ENCODE results near the gene DRD2. TPM values are rescaled to one million over a fixed set of nuclear protein-coding genes. Genes with fewer than 3 reads are reported as not detected.

The DRD2 gene
- total RNA-seq, 1 experiment from 2014 or later, result 0.28 TPM

DNA sequence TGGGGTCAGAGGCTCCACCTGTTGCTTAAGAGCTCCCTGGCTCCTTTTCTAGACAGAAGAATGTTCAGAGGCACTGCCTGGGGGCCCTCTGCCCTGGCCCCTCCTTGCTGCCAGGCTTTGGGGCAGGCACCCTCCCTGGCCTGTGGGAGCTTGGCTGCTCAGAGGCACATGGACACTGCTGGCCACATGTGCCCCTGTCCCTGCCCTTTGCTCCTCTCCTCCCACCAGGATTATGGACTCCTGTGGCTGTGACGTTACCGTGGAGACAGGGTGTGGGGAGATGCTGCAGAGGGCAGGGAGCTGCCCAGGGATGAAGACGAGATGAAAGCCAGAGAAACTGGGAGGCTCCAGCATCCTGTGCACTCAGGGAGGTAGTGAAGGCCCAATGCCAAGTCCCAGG is 14.7 kb downstream of the DRD2 start:
- no peaks in the 10 kb centered on the region for H3K27me3 Mint-ChIP-seq (ENCODE audit: insufficient read depth, unreplicated experiment)
- DNase-seq (ENCODE audit: unreplicated experiment), result no peak
- TF ChIP-seq, protein P1, sequence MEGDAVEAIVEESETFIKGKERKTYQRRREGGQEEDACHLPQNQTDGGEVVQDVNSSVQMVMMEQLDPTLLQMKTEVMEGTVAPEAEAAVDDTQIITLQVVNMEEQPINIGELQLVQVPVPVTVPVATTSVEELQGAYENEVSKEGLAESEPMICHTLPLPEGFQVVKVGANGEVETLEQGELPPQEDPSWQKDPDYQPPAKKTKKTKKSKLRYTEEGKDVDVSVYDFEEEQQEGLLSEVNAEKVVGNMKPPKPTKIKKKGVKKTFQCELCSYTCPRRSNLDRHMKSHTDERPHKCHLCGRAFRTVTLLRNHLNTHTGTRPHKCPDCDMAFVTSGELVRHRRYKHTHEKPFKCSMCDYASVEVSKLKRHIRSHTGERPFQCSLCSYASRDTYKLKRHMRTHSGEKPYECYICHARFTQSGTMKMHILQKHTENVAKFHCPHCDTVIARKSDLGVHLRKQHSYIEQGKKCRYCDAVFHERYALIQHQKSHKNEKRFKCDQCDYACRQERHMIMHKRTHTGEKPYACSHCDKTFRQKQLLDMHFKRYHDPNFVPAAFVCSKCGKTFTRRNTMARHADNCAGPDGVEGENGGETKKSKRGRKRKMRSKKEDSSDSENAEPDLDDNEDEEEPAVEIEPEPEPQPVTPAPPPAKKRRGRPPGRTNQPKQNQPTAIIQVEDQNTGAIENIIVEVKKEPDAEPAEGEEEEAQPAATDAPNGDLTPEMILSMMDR (IDR thresholded peaks at IDR 0.05; ENCODE audit: unreplicated experiment), result no peak
- BruUV-seq (replicated peaks), result no TSS peak
- H3K9me3 Mint-ChIP-seq (ENCODE audit: unreplicated experiment), result no peaks in the 10 kb centered on the region
- no peak overlapping the region for H3K4me3 Mint-ChIP-seq (ENCODE audit: unreplicated experiment)
- no peak overlapping the region for H3K27ac Mint-ChIP-seq (ENCODE audit: low read depth, unreplicated experiment)
- POLR2A ChIA-PET, result no interaction called here
- intact Hi-C loops (cut with micrococcal nuclease), result no loop called here
- H3K4me1 Mint-ChIP-seq (ENCODE audit: insufficient read depth, unreplicated experiment), result peaks cover under 1% of the 10 kb centered on the region
- H3K36me3 Mint-ChIP-seq (ENCODE audit: insufficient read depth, unreplicated experiment), result no peaks in the 10 kb centered on the region
- CTCF ChIA-PET, result no interaction called here

DNA sequence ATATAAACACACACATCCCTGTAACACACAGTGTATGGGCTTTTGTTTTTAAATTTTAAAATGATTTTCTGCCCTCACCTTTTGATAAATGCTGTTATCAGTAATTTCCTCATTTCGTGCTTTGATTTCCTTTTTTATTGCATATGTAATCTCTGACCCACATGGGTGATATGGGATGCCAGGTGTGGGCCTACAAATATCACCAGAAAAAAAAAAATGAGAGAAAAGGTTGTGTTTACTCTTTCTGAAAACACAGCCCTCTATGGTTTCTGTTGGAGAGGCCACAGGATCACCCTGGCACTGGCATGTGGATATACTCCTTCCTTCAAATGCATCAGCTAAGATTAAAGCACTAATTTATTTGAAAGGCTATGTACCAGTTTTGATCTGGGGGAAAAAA is 17.0 kb downstream of the DRD2 start:
- no peaks in the 10 kb centered on the region for H3K9me3 Mint-ChIP-seq (ENCODE audit: unreplicated experiment)
- H3K4me1 Mint-ChIP-seq (ENCODE audit: insufficient read depth, unreplicated experiment), result no peaks in the 10 kb centered on the region
- ChIA-PET POLR2A (interaction anchor here (0.6 kb wide), 1 partner anchor 10 kb away, joined by 3 read pairs; no protein-coding TSS in a partner anchor), CTCF (interaction anchor here (0.9 kb wide), 1 partner anchor 152 kb away, joined by 3 read pairs; no protein-coding TSS in a partner anchor)
- intact Hi-C loops (cut with micrococcal nuclease), result no loop called here
- no peak overlapping the region for H3K4me3 Mint-ChIP-seq (ENCODE audit: unreplicated experiment)
- H3K27me3 Mint-ChIP-seq (ENCODE audit: insufficient read depth, unreplicated experiment), result no peaks in the 10 kb centered on the region
- no TSS peak for BruUV-seq (replicated peaks)
- DNase-seq (ENCODE audit: unreplicated experiment), result no peak
- H3K27ac Mint-ChIP-seq (ENCODE audit: low read depth, unreplicated experiment), result no peak overlapping the region
- no peaks in the 10 kb centered on the region for H3K36me3 Mint-ChIP-seq (ENCODE audit: insufficient read depth, unreplicated experiment)
- TF ChIP-seq, protein P1 (IDR thresholded peaks at IDR 0.05; ENCODE audit: unreplicated experiment), result no peak

DNA sequence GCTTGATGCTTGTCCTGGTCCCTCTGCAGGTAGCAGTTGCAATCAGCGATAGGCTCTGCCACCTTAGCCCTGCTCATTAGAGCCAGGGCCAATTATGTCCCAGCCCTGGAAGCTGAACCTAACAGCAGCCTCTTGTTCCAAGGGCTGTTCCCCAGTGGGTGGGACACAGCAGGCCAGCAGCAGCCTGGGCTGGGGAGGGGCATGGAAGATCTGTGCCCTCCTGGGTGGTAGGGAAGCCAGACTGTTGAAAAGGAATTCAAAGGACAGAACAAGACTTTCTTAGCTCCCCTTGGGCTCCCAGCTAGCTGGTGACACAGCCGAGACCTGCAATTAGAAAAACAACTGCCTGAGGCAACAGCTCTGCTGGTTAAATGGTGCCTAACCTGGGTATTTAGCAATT is 17.4 kb downstream of the DRD2 start:
- CTCF ChIA-PET, result interaction anchor here (0.9 kb wide), 1 partner anchor 152 kb away, joined by 3 read pairs; no protein-coding TSS in a partner anchor
- POLR2A ChIA-PET, result interaction anchor here (0.6 to 0.8 kb wide), 2 partner anchors 10 to 88 kb away, joined by 3 read pairs; no protein-coding TSS in a partner anchor
- Mint-ChIP-seq H3K27ac (ENCODE audit: low read depth, unreplicated experiment) (no peak overlapping the region), H3K9me3 (ENCODE audit: unreplicated experiment) (no peaks in the 10 kb centered on the region), H3K4me3 (ENCODE audit: unreplicated experiment) (no peak overlapping the region), H3K27me3 (ENCODE audit: insufficient read depth, unreplicated experiment) (no peaks in the 10 kb centered on the region), H3K4me1 (ENCODE audit: insufficient read depth, unreplicated experiment) (no peaks in the 10 kb centered on the region), H3K36me3 (ENCODE audit: insufficient read depth, unreplicated experiment) (no peaks in the 10 kb centered on the region)
- DNase-seq (ENCODE audit: unreplicated experiment), result no peak
- intact Hi-C loops (cut with micrococcal nuclease), result no loop called here
- TF ChIP-seq, protein P1 (IDR thresholded peaks at IDR 0.05; ENCODE audit: unreplicated experiment), result no peak
- no TSS peak for BruUV-seq (replicated peaks)

DNA sequence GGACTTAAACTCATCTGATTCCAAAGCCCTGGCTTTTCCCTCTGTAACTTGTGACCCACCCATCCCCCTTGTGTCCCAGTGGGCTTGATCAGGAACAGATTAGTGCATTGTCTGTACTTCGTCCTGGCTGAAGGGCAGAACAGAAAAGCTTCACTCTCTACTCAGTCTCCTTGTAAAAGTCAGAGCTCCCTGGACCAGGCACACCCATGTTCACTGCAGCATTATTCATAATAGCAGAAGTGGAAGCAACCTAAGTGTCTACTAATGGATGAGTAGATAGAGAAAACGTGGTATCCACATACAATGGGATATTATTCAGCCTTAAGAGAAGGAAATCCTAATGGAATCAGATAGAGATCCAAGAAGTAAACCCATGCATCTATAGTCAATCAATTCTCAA is 20.7 kb downstream of the DRD2 start:
- Mint-ChIP-seq H3K4me1 (ENCODE audit: insufficient read depth, unreplicated experiment) (no peaks in the 10 kb centered on the region), H3K4me3 (ENCODE audit: unreplicated experiment) (no peak overlapping the region), H3K27me3 (ENCODE audit: insufficient read depth, unreplicated experiment) (no peaks in the 10 kb centered on the region), H3K36me3 (ENCODE audit: insufficient read depth, unreplicated experiment) (no peaks in the 10 kb centered on the region), H3K9me3 (ENCODE audit: unreplicated experiment) (no peaks in the 10 kb centered on the region), H3K27ac (ENCODE audit: low read depth, unreplicated experiment) (no peak overlapping the region)
- no peak for DNase-seq (ENCODE audit: unreplicated experiment)
- intact Hi-C loops (cut with micrococcal nuclease), result no loop called here
- BruUV-seq (replicated peaks), result no TSS peak
- TF ChIP-seq, protein P1 (IDR thresholded peaks at IDR 0.05; ENCODE audit: unreplicated experiment), result no peak
- ChIA-PET CTCF (no interaction called here), POLR2A (interaction anchor here (1.4 kb wide), 1 partner anchor 8 kb away, joined by 4 read pairs; no protein-coding TSS in a partner anchor)
